Smooth muscle cell (in vitro differentiated cells): ENCODE results near the gene RFC3. TPM values are rescaled to one million over a fixed set of nuclear protein-coding genes. Genes with fewer than 3 reads are reported as not detected.
"Not testable (repeated sequence)": the region's sequence is repeated elsewhere in the genome, so short reads cannot be mapped to it uniquely, and the experiment has no call there.

Experiments
- DNase-seq: peaks from one replicate; lab custom pipeline; 2025; ENCODE audit not compliant: unreplicated experiment; lab: John Stamatoyannopoulos, UW
- H2AFZ ChIP-seq: fragments of 200-600 bp; sonication (generic); 2 replicates; pipeline ENCODE4 v1.6.0; 2016; ENCODE audit warnings: antibody characterized with exemption, low read depth, mild to moderate bottlenecking
- H3F3A ChIP-seq: fragments of 200-600 bp; sonication (generic); 2 replicates; pipeline ENCODE4 v1.6.0; 2017; ENCODE audit warnings: antibody characterized with exemption, low read depth
- H3K27ac ChIP-seq: fragments of 200-600 bp; sonication (generic); 2 replicates; pipeline ENCODE4 v1.5.1; 2016; ENCODE audit warnings: low read depth, mild to moderate bottlenecking
- H3K27me3 ChIP-seq: fragments of 200-600 bp; sonication (generic); 2 replicates; pipeline ENCODE4 v1.6.1; 2016; ENCODE audit warnings: low read depth, mild to moderate bottlenecking
- H3K36me3 ChIP-seq: fragments of 200-600 bp; sonication (generic); 2 replicates; pipeline ENCODE4 v1.5.1; 2016; ENCODE audit warnings: low read depth
- H3K4me1 ChIP-seq: fragments of 200-600 bp; sonication (generic); 2 replicates; pipeline ENCODE4 v1.5.1; 2016; ENCODE audit warnings: low read depth
- H3K4me2 ChIP-seq: fragments of 200-600 bp; sonication (generic); 2 replicates; pipeline ENCODE4 v1.6.0; 2016; ENCODE audit warnings: mild to moderate bottlenecking
- H3K4me3 ChIP-seq: fragments of 200-600 bp; sonication (generic); 2 replicates; pipeline ENCODE4 v1.5.1; 2016; ENCODE audit warnings: mild to moderate bottlenecking
- H3K79me2 ChIP-seq: fragments of 200-600 bp; sonication (generic); 2 replicates; pipeline ENCODE4 v1.6.0; 2016; ENCODE audit warnings: low read depth, mild to moderate bottlenecking
- H3K9ac ChIP-seq: fragments of 200-600 bp; sonication (generic); 2 replicates; pipeline ENCODE4 v1.6.0; 2016; ENCODE audit warnings: low read depth
- H3K9me3 ChIP-seq: fragments of 200-600 bp; sonication (generic); replicated peaks from 2 replicates; pipeline ENCODE4 v1.5.1; 2016; ENCODE audit warnings: low read depth
- H4K20me1 ChIP-seq: fragments of 200-600 bp; sonication (generic); 2 replicates; pipeline ENCODE4 v1.6.0; 2016; ENCODE audit warnings: low read depth
- CTCF ChIP-seq: fragments of 200-600 bp; sonication (generic); IDR thresholded peaks from 2 replicates; pipeline ENCODE4 v1.5.1; 2017; ENCODE audit warnings: borderline replicate concordance, mild to moderate bottlenecking, antibody characterized with exemption; ENCODE audit not compliant: insufficient read depth, poor library complexity, severe bottlenecking
- WGBS: methylation state at CpG from one replicate; pipeline ENCODE4 v1.1.7; 2016; ENCODE audit warnings: low lambda C conversion rate; 5-methylcytosine and 5-hydroxymethylcytosine counted together
- polyA plus RNA-seq: library from polyadenylated mRNA; unstranded; fragments of >200 nt; fragmentation: Nextera tagmentation; extraction: Ambion mirVana; gene quantifications from 2 replicates; pipeline ENCODE4 v1.2.1, GENCODE V29; 2016
- total RNA-seq: library from RNA; depleted of rRNA; stranded (reverse); fragments of >200 nt; gene quantifications from 2 replicates; pipeline ENCODE4 v1.2.3, GENCODE V29; 2014

The RFC3 gene
- total and polyA plus RNA-seq, 2 experiments from 2014 or later: 7.3 to 11.6 TPM

- Histone ChIP-seq H3K27me3 (peaks cover 5% of the 10 kb centered on the region), H3K36me3 (no peaks in the 10 kb centered on the region), H3K27ac (no peak overlapping the region), H3K79me2 (no peaks in the 10 kb centered on the region), H3K4me2 (no peak overlapping the region), H2AFZ (no peak overlapping the region), H3K4me1 (no peaks in the 10 kb centered on the region), H3K4me3 (no peak overlapping the region), H3F3A (no peaks in the 10 kb centered on the region), H3K9me3 (no peaks in the 10 kb centered on the region), H4K20me1 (no peaks in the 10 kb centered on the region), H3K9ac (no peak overlapping the region)
- DNase-seq: no peak
- TF ChIP-seq CTCF: no peak
- WGBS: 62% methylated on average over 2 of the region's 2 CpGs
Measured at GRCh38 chr13:33775339-33776108, 42.4 kb upstream of the RFC3 start.

DNA sequence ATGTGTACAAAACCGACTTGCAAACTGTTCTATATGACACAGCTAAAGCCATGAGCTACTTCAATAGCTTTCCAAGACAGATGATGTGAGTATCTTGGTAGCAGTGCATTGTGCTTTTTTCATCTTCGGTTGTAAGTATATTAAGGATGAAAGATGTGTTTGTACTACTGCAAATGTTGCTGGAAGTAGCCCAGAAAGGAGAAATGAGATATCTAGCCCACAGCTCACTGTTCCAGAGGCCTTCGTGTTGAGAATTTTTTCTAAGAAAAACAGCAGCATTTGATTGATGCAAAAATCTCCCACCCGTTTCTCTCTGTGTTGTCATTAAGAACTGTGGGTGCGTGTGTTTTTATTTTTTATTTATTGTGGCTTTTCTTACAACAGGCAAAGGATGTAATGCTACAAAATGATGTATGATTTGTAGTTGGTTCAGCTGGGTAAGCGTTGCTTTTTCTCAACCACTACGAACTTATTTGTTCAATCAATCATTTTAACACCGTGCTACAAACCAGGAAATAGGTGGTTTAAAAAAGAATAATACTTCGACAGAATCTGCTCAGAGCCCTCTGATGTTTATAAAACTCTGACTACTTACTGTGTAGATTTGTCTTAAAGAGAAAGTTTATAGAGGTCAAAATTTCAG lies 41.6 kb upstream of the RFC3 start:
- 91% methylated on average over 9 of the region's 9 CpGs for WGBS

DNA sequence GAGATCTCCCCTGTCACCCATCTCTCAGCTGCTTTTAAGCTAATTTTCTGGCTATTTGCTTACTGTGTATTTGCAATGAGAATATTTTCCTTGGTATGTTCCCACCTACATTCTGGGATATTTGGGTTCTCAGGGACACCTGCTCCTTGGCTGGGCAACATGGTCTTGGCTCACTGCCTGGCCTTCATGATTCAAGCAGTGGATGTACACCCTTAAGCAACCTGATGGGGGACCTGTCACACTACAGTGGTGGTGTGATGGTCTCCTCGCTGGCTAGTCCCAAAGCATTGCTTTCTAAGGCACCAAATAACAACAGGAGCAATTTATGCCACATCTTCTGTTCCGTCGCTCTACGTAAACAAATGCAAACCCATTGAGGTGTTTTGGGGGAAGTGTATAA lies 35.3 kb upstream of the RFC3 start:
- WGBS: 74% methylated on average over 4 of the region's 4 CpGs
- Histone ChIP-seq H2AFZ (no peak overlapping the region), H3K9me3 (no peaks in the 10 kb centered on the region), H3F3A (no peaks in the 10 kb centered on the region), H3K36me3 (no peaks in the 10 kb centered on the region), H3K27me3 (peaks cover 5% of the 10 kb centered on the region), H3K79me2 (no peaks in the 10 kb centered on the region), H3K4me3 (no peak overlapping the region), H3K4me1 (no peaks in the 10 kb centered on the region), H3K27ac (no peak overlapping the region), H3K9ac (no peak overlapping the region), H4K20me1 (no peaks in the 10 kb centered on the region), H3K4me2 (no peak overlapping the region)
- no peak for TF ChIP-seq CTCF
- DNase-seq: no peak

More for the DNA sequence above, 41.6 kb upstream of the RFC3 start:
- H3K4me2 ChIP-seq: no peak overlapping the region
- no peak overlapping the region for H2AFZ ChIP-seq
- no peaks in the 10 kb centered on the region for H3K4me1 ChIP-seq
- no peak overlapping the region for H3K27ac ChIP-seq
- H3K9me3 ChIP-seq: no peaks in the 10 kb centered on the region
- no peaks in the 10 kb centered on the region for H3F3A ChIP-seq
- no peaks in the 10 kb centered on the region for H4K20me1 ChIP-seq
- H3K27me3 ChIP-seq: peaks cover 5% of the 10 kb centered on the region
- H3K4me3 ChIP-seq: no peak overlapping the region
- no peaks in the 10 kb centered on the region for H3K79me2 ChIP-seq
- no peak for DNase-seq
- no peaks in the 10 kb centered on the region for H3K36me3 ChIP-seq
- H3K9ac ChIP-seq: no peak overlapping the region
- TF ChIP-seq CTCF: no peak

GRCh38 chr13:33783212-33783611 lies 34.7 kb upstream of the RFC3 start:
- H4K20me1 ChIP-seq, H3K27ac ChIP-seq, H3K4me1 ChIP-seq, H3K27me3 ChIP-seq, H3K36me3 ChIP-seq, H3K9me3 ChIP-seq, H3K9ac ChIP-seq, H2AFZ ChIP-seq, H3K79me2 ChIP-seq, H3K4me2 ChIP-seq, DNase-seq, H3F3A ChIP-seq, H3K4me3 ChIP-seq: not testable (repeated sequence)
- 48% methylated on average over 4 of the region's 4 CpGs for WGBS
